Muscle of leg (tissue), 11 donors: ENCODE measurements around the gene COL23A1. TPM values are rescaled to one million over a fixed set of nuclear protein-coding genes. Genes with fewer than 3 reads are reported as not detected.

Experiments used
- DNase-seq: peaks from one replicate; pipeline ENCODE4 v3.0.0; 2013
- H3K27ac ChIP-seq: one replicate; pipeline ENCODE4 v1.5.1; 2013; ENCODE audit warnings: mild to moderate bottlenecking, low read length, control low read depth
- H3K27me3 ChIP-seq: one replicate; pipeline ENCODE4 v1.6.1; 2013; ENCODE audit warnings: low read length; ENCODE audit not compliant: control insufficient read depth, insufficient read depth
- H3K36me3 ChIP-seq: one replicate; pipeline ENCODE4 v1.6.1; 2013; ENCODE audit warnings: low read length; ENCODE audit not compliant: control insufficient read depth, insufficient read depth
- H3K4me1 ChIP-seq: one replicate; pipeline ENCODE4 v1.6.1; 2013; ENCODE audit warnings: low read length; ENCODE audit not compliant: control insufficient read depth, insufficient read depth
- H3K4me3 ChIP-seq: one replicate; pipeline ENCODE4 v1.5.1; 2013; ENCODE audit warnings: low read length, control low read depth
- H3K9me3 ChIP-seq: replicated peaks from 2 replicates; pipeline ENCODE4 v1.6.1; 2013; ENCODE audit warnings: low read depth, low read length; ENCODE audit not compliant: control insufficient read depth
- WGBS: methylation state at CpG from one replicate; pipeline ENCODE4 v1.1.5; 2013; ENCODE audit warnings: missing lambda C conversion rate; ENCODE audit not compliant: insufficient coverage; 5-methylcytosine and 5-hydroxymethylcytosine counted together
- polyA plus RNA-seq, 8 donors: library from polyadenylated mRNA; unstranded; fragments of 120-200 nt; gene quantifications; one replicate each; pipeline versions ENCODE4 v1.2.1 to v1.2.3, GENCODE V29; 2013; ENCODE audit warnings: inconsistent platforms in 1 of 8, low replicate concordance in 1 of 8; ENCODE audit not compliant: insufficient read length in 8 of 8, insufficient read depth in 1 of 8
- total RNA-seq: library from RNA; stranded (reverse); fragments of 120-200 nt; gene quantifications from one replicate; pipeline ENCODE4 v1.2.4, GENCODE V29; 2013

Gene COL23A1
- total and polyA plus RNA-seq, 9 donors: 1.3 to 5.1 (median 3.0) TPM

- Histone ChIP-seq H3K4me1 (peaks cover 83% of the 10 kb centered on the region), H3K27me3 (peaks cover 28% of the 10 kb centered on the region), H3K4me3 (no peak overlapping the region), H3K9me3 (no peaks in the 10 kb centered on the region), H3K36me3 (no peaks in the 10 kb centered on the region), H3K27ac (no peak overlapping the region)
- no peak for DNase-seq
- WGBS: 73% methylated on average over 16 of the region's 18 CpGs
These were observed 262.1 kb downstream of the COL23A1 start for GRCh38 chr5:178327931-178328711.

- Histone ChIP-seq H3K27ac (no peak overlapping the region), H3K4me1 (peaks cover 80% of the 10 kb centered on the region), H3K27me3 (peaks cover 34% of the 10 kb centered on the region), H3K9me3 (no peaks in the 10 kb centered on the region), H3K4me3 (no peak overlapping the region), H3K36me3 (no peaks in the 10 kb centered on the region)
- 88% methylated on average over 10 of the region's 10 CpGs for WGBS
- no peak for DNase-seq
These were observed 262.7 kb downstream of the COL23A1 start for GRCh38 chr5:178327446-178327845.

- H3K4me3 ChIP-seq: no peak overlapping the region
- no peaks in the 10 kb centered on the region for H3K36me3 ChIP-seq
- H3K4me1 ChIP-seq: peaks cover 69% of the 10 kb centered on the region
- no peaks in the 10 kb centered on the region for H3K9me3 ChIP-seq
- 8% methylated on average over 6 of the region's 7 CpGs for WGBS
- DNase-seq: no peak
- H3K27ac ChIP-seq: peak overlapping the region; percentile 51
- peaks cover 34% of the 10 kb centered on the region for H3K27me3 ChIP-seq
These were observed 263.8 kb downstream of the COL23A1 start for GRCh38 chr5:178326374-178326715.

GRCh38 chr5:178325679-178326373 is 264.4 kb downstream of the COL23A1 start:
- H3K27ac ChIP-seq: peak overlapping the region; percentile 51
- peaks cover 34% of the 10 kb centered on the region for H3K27me3 ChIP-seq
- H3K36me3 ChIP-seq: no peaks in the 10 kb centered on the region
- peaks cover 64% of the 10 kb centered on the region for H3K4me1 ChIP-seq
- no peaks in the 10 kb centered on the region for H3K9me3 ChIP-seq
- WGBS: 55% methylated on average over 9 of the region's 20 CpGs
- no peak overlapping the region for H3K4me3 ChIP-seq
- DNase-seq: peak; percentile 94

GRCh38 chr5:178325311-178325678 is 264.9 kb downstream of the COL23A1 start:
- 88% methylated on average over 6 of the region's 6 CpGs for WGBS
- peaks cover 64% of the 10 kb centered on the region for H3K4me1 ChIP-seq
- H3K27ac ChIP-seq: no peak overlapping the region
- no peaks in the 10 kb centered on the region for H3K9me3 ChIP-seq
- H3K4me3 ChIP-seq: no peak overlapping the region
- H3K36me3 ChIP-seq: no peaks in the 10 kb centered on the region
- H3K27me3 ChIP-seq: peaks cover 34% of the 10 kb centered on the region
- no peak for DNase-seq

- Histone ChIP-seq H3K36me3 (no peaks in the 10 kb centered on the region), H3K27me3 (peaks cover 34% of the 10 kb centered on the region), H3K27ac (no peak overlapping the region), H3K4me3 (no peak overlapping the region), H3K9me3 (no peaks in the 10 kb centered on the region), H3K4me1 (peaks cover 61% of the 10 kb centered on the region)
- 62% methylated on average over 31 of the region's 31 CpGs for WGBS
- no peak for DNase-seq
These were observed 265.5 kb downstream of the COL23A1 start for GRCh38 chr5:178324481-178325310.

- H3K27ac ChIP-seq: no peak overlapping the region
- DNase-seq: no peak
- no peaks in the 10 kb centered on the region for H3K9me3 ChIP-seq
- peaks cover 34% of the 10 kb centered on the region for H3K27me3 ChIP-seq
- no peak overlapping the region for H3K4me3 ChIP-seq
- H3K36me3 ChIP-seq: no peaks in the 10 kb centered on the region
- 100% methylated on average over 1 of the region's 7 CpGs for WGBS
- H3K4me1 ChIP-seq: peaks cover 53% of the 10 kb centered on the region
These were observed 266.2 kb downstream of the COL23A1 start for GRCh38 chr5:178323961-178324360.

- Histone ChIP-seq H3K27ac (no peak overlapping the region), H3K4me1 (peaks cover 50% of the 10 kb centered on the region), H3K9me3 (no peaks in the 10 kb centered on the region), H3K27me3 (peaks cover 34% of the 10 kb centered on the region), H3K4me3 (no peak overlapping the region), H3K36me3 (no peaks in the 10 kb centered on the region)
- DNase-seq: no peak
- 22% methylated on average over 5 of the region's 6 CpGs for WGBS
These were observed 266.7 kb downstream of the COL23A1 start for GRCh38 chr5:178323541-178323865.

GRCh38 chr5:178322736-178323540 is 267.3 kb downstream of the COL23A1 start:
- Histone ChIP-seq H3K27ac (no peak overlapping the region), H3K27me3 (peaks cover 30% of the 10 kb centered on the region), H3K36me3 (no peaks in the 10 kb centered on the region), H3K9me3 (no peaks in the 10 kb centered on the region), H3K4me1 (peaks cover 46% of the 10 kb centered on the region), H3K4me3 (no peak overlapping the region)
- DNase-seq: no peak
- 86% methylated on average over 10 of the region's 14 CpGs for WGBS
